GM18517 (cell line): ENCODE data around the gene CHURC1.
A peak's percentile ranks its signal among the peaks of the same experiment; 100 is the strongest.
"Not testable (repeated sequence)": the region's sequence is repeated elsewhere in the genome, so short reads cannot be mapped to it uniquely, and the experiment has no call there.

Source experiments
- ATAC-seq: cut with Tn5 transposase; IDR thresholded peaks from one replicate; pipeline ENCODE4 v1.9.1; 2021; ENCODE audit warnings: mild to moderate bottlenecking, moderate library complexity; ENCODE audit not compliant: unreplicated experiment

CHURC1 gene

DNA sequence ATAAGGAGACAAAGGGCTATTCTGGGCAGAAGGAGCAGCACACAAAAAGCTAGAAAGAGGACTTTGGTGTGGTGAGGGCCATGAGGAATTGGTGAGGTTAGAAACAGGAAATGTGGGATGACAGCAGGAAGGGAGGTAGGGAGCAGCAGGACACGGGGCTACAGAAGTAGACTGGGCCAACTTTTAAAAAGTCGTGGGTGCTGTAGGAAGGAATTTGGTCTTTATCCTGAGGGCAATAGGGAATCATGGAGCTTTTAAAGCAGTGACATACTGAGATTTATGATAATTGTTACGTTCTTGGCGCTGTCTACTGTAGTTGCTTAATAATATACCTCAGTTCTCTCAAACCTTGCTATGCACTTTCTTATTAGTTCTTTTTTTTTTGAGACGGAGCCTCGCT lies 8.2 kb upstream of the CHURC1 start:
- ATAC-seq: no peak

DNA sequence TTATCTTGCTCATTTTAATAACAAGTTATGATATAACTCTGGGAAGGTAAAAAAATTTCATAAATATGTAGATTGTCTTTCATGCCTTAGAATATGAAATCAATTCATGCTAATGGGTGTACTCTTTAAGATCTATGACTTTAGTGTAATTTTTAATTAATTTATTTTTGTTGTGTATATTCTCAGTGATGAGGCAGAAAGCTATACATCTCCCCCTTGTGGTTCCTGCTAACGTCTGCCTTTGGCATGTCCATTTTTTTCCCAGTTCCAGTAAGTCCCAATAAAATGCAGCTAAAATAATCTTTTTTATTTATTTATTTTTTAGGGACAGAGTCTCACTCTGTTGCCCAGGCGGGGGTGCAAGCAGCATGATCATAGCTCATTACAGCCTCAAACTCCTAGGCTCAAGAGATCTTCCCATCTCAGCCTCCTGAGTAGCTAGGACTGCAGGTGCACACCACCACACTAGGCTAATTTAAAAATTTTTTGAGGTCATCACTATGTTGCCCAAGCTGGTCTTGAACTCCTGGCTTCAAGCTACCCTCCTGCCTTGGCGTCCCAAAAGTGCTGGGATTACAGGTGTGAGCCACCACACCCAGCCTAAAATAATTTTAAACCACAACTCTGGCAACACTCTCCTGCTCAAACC lies 3.3 kb upstream of the CHURC1 start:
- no peak for ATAC-seq

DNA sequence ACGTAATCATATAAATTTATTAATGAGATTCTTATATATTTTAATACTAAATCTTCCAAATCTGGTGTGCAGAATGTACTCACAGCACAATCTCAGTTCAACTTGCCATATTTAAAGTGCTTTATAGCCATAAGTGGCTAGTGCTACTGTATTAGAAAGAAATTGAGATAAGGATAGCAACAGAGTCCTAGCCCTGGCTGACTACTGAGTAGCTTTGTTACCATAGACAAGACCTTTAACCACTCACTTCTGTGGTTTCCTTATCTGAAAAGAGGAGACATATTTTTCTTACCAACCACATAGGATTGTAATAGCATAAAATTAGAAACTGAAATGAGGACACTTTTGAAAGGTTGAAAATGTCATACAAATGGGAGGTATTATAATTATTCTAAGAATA lies 2.0 kb upstream of the CHURC1 start:
- no peak for ATAC-seq

DNA sequence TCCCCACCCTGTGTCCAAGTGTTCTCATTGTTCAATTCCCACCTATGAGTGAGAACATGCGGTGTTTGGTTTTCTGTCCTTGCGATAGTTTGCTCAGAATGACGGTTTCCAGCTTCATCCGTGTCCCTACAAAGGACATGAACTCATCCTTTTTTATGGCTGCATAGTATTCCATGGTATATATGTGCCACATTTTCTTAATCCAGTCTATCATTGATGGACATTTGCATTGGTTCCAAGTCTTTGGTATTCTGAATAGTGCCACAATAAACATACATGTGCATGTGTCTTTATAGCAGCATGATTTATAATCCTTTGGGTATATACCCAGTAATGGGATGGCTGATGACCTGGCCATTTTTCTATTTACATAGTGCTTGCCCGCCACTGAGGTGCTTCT lies 778 bp upstream of the CHURC1 start:
- ATAC-seq: not testable (repeated sequence)

DNA sequence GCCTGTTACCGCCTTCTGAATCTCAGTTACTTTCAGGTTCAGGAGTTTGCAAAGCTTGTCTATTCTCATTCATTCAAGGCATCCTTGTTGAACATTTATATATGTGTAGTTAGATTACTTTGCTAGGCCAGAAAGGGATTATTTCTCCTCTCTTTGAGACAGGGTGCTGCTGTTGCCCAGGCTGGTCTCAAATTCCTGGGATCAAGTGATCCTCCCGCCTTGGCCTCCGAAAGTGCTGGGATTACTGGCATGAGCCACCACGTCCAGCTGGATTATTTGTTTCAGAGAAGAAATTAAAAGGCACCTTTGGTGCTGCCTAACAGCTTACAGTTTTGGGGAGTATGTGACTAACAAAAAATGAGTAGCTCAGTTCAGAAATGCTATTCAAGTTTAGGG lies 772 bp downstream of the CHURC1 start:
- ATAC-seq: no peak

DNA sequence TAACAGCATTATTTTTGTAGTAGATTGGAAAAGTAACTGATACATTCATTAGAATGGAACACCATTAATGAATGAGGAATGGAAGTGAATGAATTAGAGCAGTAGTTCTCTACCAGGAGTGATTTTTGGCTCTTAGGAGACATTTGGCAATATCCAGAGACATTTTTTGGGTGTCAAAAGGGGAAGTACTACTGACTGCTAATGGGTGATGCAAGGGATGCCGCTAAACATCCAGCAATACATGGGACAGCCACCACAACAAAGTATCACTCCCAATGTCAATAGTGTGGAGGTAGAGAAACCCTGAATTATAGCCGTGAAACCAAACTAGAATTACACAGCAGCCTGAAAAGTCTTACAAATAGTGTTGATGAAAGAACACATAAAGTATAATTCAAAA lies 1.5 kb downstream of the CHURC1 start:
- no peak for ATAC-seq

DNA sequence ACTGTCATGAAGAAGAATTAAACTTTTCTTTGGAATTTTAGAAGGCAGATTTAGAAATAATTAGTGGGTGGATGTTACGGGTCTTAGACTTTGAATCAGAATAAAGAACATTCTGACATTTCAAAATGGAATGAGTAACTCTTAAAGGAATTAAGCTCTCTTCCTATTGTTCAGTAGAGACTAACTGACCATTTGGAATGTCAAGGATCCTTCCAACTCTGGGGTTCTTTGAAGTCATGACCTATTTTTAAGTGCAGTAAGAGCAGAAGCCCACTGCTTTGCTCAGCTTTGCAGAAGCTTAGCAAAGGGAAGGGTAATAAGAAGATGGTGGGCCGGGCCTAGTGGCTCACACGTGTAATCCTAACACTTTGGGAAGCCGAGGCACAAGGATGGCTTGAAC lies 4.0 kb downstream of the CHURC1 start:
- no peak for ATAC-seq

DNA sequence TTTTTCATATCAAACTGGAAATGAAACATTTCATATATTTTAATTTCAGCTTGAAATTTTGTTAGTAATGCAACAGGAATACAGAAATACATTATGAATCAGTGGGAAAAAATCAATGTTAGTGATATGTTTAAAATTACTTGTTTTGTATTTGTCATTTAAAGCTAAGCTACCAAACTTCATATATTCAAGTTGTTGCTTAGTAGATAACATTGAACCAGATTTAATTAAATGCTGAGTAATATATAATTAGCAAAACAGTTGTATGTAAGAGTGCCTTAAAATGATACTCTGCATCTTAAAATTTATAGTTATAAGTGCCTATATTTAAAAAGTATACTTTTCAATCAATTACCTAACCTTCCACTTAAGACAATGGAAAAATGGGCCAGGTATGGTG lies 5.0 kb downstream of the CHURC1 start:
- ATAC-seq: no peak

DNA sequence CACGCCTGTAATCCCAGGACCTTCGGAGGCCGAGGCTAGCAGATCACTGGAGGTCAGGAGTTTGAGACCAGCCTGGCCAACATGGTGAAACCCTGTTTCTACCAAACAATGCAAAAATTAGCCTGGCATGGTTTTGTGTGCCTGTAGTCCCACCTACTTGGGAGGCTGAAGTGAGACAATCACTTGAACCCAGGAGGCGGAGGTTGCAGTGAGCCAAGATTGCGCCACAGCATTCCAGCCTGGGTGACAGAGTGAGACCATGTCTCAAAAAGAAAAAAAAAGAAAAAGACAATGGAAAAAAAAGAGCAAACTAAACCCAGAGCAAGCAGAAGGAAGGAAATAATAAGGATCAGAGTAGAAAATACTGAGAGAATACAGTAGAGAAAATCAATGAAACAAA lies 5.4 kb downstream of the CHURC1 start:
- ATAC-seq: no peak

DNA sequence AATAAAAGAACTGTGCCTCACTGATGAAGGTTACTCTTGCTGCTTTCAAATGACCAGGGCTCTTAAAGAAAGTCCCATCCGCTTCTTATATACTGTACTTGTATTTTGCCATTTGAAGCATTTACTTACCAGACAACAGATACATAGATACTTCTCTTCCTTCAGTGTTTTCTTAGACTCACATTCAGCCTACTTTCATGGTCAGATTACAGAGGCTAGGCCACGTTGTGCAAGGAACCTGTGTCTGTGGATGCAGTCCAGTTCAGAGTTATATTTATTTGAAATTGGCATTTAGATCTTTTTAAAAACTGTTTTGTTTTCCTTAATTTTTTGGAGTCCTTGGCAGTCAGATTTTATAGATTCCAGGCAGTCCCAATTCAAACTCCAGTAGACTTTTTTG lies 6.2 kb downstream of the CHURC1 start:
- ATAC-seq: no peak

DNA sequence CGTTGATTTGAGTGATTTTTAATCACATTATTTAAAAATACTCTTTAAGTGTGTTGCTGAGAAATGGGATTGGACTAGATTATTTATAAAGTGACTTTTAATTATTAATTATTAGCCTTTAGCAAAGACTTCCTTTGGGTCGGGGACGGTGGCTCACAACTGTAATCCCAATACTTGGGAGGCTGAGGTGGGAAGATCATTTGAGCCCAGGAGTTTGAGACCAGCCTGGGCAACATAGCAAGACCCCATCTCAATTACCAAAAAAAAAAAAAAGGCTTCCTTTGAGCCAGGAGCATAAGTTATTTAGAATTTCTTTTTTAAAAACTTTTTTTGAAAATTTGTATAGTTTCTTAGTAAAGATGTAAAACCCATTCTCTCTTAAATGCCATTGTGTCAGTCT lies 8.8 kb downstream of the CHURC1 start:
- no peak for ATAC-seq

DNA sequence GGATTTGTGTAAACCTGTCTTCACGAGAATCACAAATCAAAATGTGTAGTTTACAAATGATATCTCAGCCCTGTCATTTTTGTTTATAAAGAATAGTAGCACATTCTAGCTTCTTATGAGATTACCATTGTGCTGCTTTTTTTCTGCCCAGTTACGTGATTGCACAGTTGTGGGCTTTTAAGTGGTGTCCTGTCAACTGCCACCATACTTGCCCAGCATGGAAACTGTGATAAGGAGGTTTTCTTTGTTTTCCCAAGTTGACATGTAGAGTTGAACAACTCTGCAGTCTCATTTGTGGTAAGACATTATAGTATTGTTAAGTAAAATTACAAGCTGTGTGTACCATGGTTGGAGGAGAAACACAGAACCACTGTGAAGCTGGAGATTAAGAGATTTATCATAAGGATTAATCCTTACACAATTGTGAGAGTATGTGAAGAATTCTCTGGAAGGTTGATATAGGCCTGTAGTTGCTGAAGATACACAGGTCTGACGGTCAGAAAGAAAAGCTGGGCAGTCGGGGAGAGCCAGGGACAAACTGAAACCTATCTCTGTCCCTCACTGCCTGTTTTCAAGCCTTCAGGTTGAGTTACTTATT lies 12.2 kb downstream of the CHURC1 start:
- ATAC-seq: no peak

DNA sequence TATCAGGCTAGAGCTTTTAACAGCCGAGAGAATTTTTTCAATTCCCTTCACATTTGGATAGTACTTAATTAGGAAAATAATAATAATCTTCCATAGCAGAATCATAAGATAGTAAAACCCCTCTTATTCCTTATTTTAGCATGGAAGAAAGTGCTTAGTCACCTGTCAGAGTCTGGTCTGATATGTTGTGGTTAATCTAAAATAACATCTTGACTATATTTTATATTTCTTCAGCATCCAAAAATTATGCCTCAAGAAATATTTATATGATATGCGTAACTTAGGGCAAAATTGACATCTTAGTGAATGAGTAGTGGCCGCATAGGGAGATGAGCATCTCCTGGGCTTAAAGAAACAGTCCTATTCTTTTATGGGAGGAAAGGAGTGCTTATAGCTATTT lies 12.8 kb downstream of the CHURC1 start:
- ATAC-seq: no peak

DNA sequence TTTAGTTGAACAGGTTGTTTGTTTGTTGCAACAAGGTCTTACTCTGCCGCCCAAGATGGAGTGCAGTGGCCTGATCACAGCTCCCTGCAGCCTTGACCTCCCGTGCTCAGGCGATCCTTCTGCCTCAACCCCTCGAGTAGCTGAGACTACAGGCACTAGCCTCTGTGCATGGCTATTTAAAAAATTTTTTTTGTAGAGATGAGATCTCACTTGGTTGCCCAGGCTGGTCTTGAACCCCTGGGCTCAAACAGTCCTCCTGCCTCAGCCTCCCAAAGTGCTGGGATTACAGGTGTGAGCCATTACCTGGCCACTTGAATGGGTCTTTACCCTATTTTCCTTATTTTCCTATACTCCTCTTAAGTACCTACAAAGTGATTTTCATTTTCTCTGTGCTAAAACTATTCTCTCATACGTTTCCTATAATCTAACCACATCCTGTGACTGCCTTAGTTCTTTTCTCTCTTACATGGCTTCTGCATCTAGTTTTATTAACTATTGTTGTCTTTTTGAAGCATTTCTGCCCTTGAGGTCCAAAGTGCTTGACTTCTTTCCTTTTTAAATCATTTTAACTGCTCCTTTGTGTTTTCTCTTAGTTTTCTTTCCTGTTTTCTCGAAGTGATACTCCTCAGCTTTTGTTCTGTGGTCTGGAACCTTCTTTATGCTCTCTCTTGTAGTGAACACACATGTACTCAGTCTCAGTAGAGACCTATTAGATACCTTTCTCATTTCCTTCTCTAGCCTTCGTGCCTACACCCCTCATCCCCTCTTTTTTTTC lies 14.2 kb downstream of the CHURC1 start:
- ATAC-seq: peak; percentile 66

DNA sequence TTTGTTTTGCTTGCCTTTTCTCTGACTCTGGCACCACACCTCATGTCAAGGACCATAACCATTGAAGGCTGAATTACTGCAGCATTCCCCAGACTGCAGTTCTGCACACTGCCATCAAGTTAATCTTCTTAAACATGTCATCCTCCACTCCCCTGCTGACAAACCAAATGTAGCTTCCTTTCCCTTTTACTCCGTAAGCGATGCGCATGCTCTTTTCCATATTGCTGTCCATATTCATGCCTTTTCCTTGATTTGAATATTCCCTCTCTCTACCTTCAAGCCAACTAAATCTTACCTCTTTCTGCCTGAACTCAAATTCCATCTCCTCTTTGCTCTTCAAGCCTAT lies 14.7 kb downstream of the CHURC1 start:
- no peak for ATAC-seq

DNA sequence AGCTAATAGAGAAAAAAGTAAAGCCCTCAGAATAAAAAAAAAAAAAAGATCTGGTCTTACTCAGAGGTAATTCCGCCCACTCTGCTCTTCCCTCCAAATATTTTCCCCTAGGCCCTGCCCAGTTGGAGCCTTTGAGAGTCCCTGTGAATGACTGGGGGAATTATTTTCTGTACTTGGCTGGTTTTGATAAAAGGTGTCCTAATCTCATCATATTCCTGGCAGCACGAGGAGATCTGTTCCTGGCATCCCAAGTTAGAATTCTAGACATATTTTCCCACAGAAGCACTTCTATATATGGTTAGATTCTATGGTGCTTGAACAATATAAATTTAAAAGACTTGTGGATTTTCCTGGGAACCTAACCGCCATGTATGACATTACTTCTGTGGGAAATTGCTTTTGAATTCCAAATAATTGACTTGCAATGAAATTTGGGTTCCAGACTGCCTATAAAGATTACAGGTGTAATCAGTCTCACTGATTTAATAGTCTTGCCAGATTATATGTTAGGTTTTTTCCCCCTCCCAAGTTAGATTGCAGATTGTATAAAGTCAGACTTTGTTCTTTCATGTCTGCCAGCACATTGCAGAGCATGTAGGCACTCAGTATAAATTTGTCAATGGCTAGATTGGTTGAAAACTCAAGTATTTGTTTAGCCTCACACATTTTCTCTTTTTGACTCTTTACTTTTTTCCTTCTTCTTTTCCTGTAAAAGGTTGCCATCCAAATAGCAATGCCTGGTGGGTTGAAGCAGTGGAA lies 16.0 kb downstream of the CHURC1 start:
- no peak for ATAC-seq

DNA sequence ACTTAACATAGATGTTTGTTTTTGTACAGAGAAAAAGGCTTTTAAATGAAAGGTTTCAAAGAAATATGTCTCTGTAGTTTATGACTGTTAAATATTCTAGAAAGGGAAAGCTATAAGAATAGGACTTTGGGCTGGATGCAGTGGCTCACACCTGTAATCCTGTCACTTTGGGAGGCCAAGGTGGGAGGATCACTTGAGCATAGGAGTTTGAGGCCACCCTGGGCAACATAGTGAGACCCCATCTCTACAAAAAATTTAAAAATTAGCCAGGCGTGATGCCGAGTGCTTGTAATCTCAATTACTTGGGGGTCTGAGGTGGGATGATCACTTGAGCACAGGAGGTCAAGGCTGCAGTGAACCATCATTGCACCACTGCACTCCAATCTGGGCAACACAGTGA lies 16.9 kb downstream of the CHURC1 start:
- no peak for ATAC-seq

DNA sequence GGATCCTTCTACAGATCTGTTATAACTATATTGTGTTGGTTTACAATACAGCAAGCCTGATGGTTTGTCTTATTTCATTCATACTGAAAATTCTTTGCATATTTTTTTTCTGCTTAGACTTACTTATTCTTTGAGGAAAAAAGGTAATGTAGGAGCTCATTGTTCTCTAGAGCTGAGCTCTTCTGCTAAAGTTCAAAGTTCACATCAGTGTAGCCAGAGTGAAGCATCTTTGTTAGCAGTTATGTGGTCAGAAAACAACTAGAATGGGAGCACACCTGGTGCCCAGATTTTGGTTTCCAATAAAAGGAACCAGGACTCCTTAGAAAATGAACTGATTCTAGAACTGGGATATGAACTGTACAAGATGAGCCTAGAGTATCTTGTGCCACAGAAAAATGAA lies 18.0 kb downstream of the CHURC1 start:
- ATAC-seq: no peak

DNA sequence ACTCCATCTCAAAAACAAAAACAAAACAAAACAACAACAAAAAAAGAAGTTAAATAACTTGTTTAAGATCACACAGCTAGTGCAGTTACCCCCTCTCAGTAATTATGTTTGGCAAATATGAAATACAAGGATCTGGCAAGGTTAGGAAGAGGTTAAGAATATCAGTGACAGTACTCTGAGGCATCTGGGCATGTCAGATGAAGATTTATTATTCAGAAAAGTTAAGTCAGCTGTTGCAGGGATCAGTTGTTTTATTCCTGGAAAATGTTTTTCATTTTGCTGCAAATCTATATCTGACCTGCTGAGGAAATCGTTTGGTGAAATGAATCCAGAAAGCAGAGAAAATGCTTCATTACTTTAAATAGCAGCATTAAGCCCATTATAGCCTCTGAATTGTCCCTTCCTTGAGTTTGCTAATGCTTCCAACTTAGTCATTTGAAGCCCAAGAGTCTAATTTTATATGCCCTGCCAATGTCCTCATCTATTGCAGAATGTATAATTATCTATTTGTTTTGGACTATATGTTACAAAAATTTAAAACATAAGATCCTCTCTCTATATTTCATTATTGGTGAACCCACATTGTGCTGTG lies 20.2 kb downstream of the CHURC1 start:
- ATAC-seq: no peak

DNA sequence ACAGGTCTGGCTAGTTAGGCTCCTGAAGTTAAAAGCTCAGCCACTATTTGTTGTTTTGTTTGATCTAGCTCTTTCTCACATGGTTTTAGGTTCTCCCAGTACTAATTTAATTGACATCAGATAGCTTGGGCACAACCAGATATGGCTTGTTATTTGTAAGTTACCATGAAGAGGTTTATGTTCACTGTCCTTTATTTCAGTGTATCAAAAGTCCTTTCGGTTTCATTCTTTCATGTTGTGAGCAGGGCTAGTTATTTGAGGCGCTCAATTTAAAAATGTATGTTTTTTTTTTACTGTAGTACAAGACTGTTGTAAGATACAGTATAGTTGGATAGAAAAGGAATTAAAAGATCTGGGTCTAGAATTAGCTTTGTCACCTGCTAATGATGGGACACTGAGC lies 21.3 kb downstream of the CHURC1 start:
- ATAC-seq: no peak

DNA sequence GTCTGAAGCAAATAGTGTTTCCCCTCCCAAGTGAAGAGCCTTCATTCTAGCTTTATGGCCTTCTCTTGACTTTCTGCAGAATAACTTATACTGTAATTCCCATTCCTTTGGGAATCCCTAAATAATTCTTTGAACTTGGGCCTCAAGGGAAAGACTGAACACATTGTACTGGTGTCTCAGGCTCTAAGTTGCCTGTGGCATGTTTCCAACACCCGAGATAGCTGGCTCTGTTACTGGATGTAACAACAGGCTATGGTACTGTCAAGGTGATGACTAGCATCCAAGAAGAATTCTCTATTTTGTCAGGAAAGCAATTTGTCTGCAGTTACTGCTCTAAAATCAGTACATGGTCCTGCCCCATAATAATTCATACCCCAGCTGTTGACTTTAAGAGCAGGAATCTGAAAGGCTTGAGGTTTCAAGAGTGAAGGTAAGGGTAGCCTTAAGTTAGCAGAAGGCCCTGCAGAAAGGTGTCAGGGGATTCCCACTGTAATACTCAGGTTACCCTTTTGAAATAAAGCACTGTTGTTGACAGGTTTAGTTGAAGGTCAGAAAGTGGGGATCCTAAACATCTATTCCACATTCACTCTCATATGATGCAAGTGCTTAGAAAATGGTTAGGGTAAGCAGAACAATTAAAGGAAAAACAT lies 23.0 kb downstream of the CHURC1 start:
- ATAC-seq: no peak
